ENCODE measurements around the gene ZBTB4.

Gene ZBTB4

DNA sequence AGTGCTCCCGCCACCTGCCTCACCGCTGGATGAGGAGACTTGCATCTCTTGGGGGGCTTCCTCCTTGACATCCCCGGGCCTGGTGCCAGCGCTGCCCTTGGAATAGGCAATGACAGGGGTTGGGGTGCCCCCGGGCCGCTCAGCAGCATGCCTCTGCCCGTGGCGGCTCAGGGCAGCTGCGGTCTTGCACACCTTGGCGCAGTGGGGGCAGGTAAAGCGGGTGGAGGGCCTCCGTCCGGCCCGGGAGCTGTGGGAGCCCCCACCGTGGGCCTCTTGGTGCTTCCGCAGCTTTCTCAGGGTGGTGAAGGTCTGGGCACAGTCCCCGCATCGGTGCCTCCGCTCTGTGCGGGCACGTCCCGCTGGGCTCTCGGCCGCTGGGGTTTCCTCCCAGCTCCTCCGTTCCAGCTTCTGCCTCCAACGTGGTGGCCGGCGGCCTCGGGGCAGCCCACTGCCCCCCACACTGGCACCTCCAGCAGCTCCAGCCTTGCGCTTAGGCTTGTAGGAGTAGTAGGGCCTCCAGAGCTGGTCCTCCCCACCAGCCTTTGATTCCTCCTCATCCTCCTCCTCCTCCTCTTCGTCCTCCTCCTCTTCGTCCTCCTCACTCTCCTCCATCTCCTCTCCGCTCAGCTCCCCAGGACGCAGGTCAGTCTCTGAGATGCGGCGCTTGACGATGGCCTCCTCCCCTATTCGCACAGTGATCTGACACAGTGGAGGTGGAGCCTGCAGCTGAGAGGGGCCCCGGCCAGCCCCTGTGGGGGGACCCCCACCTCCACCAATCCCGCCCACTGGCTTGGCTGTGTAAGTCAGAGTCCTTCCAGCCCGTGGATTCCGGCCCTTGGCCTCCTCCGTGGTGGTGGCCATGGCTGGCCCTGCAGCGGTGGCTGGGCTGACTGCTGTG, 16.7 kb downstream of the ZBTB4 start:
- no peak overlapping the region for H3K9ac ChIP-seq
- H3K4me2 ChIP-seq = no peak overlapping the region
- H4K20me1 ChIP-seq = peaks cover 0 to 13% (median 0%) of the 10 kb centered on the region in 11 experiments; a peak in 6 of 22 replicates
- no peak overlapping the region for H3K4me3 ChIP-seq
- no peaks in the 10 kb centered on the region for H3K27me3 ChIP-seq
- H3K9me3 ChIP-seq (replicated peaks in 1 of 11) = no peaks in the 10 kb centered on the region
- peaks cover 42 to 75% (median 54%) of the 10 kb centered on the region in 11 experiments for H3K36me3 ChIP-seq
- H3K27ac ChIP-seq = no peak overlapping the region
- peaks cover 14 to 34% (median 26%) of the 10 kb centered on the region in 10 experiments for H3K4me1 ChIP-seq
- no peak for TF ChIP-seq Cebpa-rat (IDR thresholded peaks at IDR 0.05)

- H3K9ac ChIP-seq = no peak overlapping the region
- H3K9me3 ChIP-seq (replicated peaks in 1 of 11) = no peaks in the 10 kb centered on the region
- no peaks in the 10 kb centered on the region; a peak in 2 of 22 replicates for H4K20me1 ChIP-seq
- H3K27me3 ChIP-seq = no peaks in the 10 kb centered on the region
- H3K4me3 ChIP-seq = no peak overlapping the region
- H3K27ac ChIP-seq = peak overlapping the region in 7 of 11 experiments; percentile 37 to 66 (median 49); a peak in 10 of 22 replicates
- no peak for TF ChIP-seq Cebpa-rat (IDR thresholded peaks at IDR 0.05)
- H3K4me2 ChIP-seq = peak overlapping the region in 6 of 11 experiments; percentile 10 to 52 (median 36); a peak in 7 of 22 replicates
- H3K36me3 ChIP-seq = peaks cover 33 to 58% (median 43%) of the 10 kb centered on the region in 11 experiments
- peaks cover 12 to 29% (median 21%) of the 10 kb centered on the region in 10 experiments for H3K4me1 ChIP-seq
Measured at GRCh38 chr17:7460850-7461660, 18.4 kb downstream of the ZBTB4 start.

DNA sequence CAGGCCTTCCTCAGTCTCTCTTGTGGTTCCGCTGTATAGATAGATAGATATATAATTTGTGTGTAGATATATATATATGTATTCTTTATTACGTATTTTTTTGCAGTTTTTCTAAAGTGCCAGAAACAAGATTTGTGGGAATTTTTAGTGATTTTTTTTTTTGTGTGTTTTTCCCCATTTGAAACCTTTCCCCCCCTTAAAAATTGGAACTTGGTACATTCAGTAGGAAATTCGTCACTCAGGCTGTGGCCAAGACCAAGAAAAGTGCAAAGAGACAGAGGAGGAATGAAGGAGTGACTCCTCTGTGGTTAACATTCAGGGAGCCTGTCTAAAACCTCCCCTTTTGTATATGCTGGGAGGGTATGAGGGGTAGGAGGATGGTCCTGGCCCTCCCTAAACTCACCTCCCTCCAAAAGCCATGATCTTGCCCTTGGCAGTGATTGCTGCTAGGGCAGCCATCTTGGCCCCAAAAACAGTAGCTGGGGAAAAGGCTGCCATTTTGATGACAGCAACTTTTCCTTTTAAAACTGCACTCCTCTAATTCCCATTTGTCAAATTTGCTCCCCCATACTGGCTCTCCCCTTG, 19.4 kb downstream of the ZBTB4 start:
- H4K20me1 ChIP-seq = no peaks in the 10 kb centered on the region; a peak in 2 of 22 replicates
- TF ChIP-seq Cebpa-rat (IDR thresholded peaks at IDR 0.05) = no peak
- peak overlapping the region in 8 of 11 experiments; percentile 10 to 52 (median 28); a peak in 10 of 22 replicates for H3K4me2 ChIP-seq
- peaks cover 13 to 26% (median 20%) of the 10 kb centered on the region in 10 experiments for H3K4me1 ChIP-seq
- H3K27ac ChIP-seq = peak overlapping the region in 10 of 11 experiments; percentile 18 to 66 (median 44); a peak in 16 of 22 replicates
- no peak overlapping the region for H3K4me3 ChIP-seq
- H3K27me3 ChIP-seq = no peaks in the 10 kb centered on the region
- no peak overlapping the region for H3K9ac ChIP-seq
- H3K9me3 ChIP-seq (replicated peaks in 1 of 11) = no peaks in the 10 kb centered on the region
- peaks cover 26 to 49% (median 36%) of the 10 kb centered on the region in 11 experiments for H3K36me3 ChIP-seq

GRCh38 chr17:7448461-7448860, 31.0 kb downstream of the ZBTB4 start:
- H3K4me2 ChIP-seq = no peak overlapping the region
- no peaks in the 10 kb centered on the region for H3K9me3 ChIP-seq (replicated peaks in 1 of 11)
- H3K9ac ChIP-seq = no peak overlapping the region
- no peaks in the 10 kb centered on the region for H3K36me3 ChIP-seq
- TF ChIP-seq Cebpa-rat (IDR thresholded peaks at IDR 0.05) = no peak
- H3K4me3 ChIP-seq = no peak overlapping the region
- peaks cover 10 to 18% (median 15%) of the 10 kb centered on the region in 10 experiments for H3K4me1 ChIP-seq
- peaks cover 51 to 60% (median 54%) of the 10 kb centered on the region in 11 experiments for H3K27me3 ChIP-seq
- peaks cover 0 to 19% (median 6%) of the 10 kb centered on the region in 11 experiments; a peak in 9 of 22 replicates for H4K20me1 ChIP-seq
- no peak overlapping the region for H3K27ac ChIP-seq

- Histone ChIP-seq H3K4me3 (peak overlapping the region in 7 of 10 experiments; percentile 42 to 64 (median 51); a peak in 10 of 20 replicates), H3K36me3 (no peaks in the 10 kb centered on the region), H3K4me2 (peak overlapping the region; percentile 81 to 96 (median 87)), H3K9ac (no peak overlapping the region), H3K27me3 (peaks cover 80 to 89% (median 83%) of the 10 kb centered on the region in 11 experiments), H3K27ac (no peak overlapping the region), H3K9me3 (replicated peaks in 1 of 11) (no peaks in the 10 kb centered on the region), H3K4me1 (peaks cover 13 to 23% (median 19%) of the 10 kb centered on the region in 10 experiments), H4K20me1 (peaks cover 0 to 31% (median 10%) of the 10 kb centered on the region in 11 experiments; a peak in 12 of 22 replicates)
- TF ChIP-seq Cebpa-rat (IDR thresholded peaks at IDR 0.05) = no peak
Measured at GRCh38 chr17:7445619-7445968, 33.8 kb downstream of the ZBTB4 start.

DNA sequence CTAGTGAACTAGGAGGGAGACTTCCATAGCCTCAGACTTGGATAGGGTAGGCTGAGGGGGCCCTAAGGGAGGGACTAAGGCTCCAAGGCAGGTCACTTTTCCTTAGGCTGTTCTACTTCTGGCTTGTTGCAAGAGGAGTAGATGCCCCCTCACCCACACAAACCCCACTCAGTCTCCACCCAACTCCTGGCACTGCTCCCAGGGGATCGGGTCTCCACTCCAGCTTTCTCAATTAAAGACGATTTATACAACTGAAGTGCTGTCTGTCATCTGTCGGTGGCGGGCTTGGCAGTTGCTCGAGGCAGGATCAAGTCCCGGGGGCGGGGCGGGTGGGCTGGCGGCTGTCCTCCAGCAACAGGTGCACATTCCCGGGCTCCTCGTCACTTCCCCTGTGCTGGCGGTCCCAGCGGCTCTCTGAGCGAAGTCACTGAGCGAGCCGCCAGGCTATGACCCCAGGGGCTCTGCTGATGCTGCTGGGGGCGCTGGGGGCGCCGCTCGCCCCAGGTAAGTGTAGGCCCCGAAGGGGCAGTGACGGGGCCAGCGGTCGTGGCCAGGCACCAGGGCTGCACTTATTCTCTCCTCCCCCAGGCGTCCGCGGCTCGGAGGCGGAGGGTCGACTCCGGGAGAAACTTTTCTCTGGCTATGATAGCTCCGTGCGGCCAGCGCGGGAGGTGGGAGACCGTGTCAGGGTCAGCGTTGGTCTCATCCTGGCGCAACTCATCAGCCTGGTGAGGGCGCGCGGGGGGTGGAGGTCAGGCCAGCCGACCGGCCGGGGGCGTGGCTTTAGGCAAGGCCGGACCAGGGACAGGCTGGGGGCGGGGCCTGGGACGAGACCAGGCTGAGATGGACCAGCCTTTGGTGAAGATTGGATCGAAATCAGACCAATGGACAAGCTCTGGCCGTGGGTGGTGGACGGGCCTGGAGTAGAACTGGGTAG, 34.5 kb downstream of the ZBTB4 start, which contains the start of gene CHRNB1:
Gene CHRNB1 (plus strand): TSS at position 380 of the 937 bp plus-strand sequence. CDS start 67 bp downstream, at position 447.
- H3K4me3 ChIP-seq = peak within 1 kb of the TSS; percentile 40 to 64 (median 50); a peak in 19 of 20 replicates
- no peak for TF ChIP-seq Cebpa-rat (IDR thresholded peaks at IDR 0.05)

DNA sequence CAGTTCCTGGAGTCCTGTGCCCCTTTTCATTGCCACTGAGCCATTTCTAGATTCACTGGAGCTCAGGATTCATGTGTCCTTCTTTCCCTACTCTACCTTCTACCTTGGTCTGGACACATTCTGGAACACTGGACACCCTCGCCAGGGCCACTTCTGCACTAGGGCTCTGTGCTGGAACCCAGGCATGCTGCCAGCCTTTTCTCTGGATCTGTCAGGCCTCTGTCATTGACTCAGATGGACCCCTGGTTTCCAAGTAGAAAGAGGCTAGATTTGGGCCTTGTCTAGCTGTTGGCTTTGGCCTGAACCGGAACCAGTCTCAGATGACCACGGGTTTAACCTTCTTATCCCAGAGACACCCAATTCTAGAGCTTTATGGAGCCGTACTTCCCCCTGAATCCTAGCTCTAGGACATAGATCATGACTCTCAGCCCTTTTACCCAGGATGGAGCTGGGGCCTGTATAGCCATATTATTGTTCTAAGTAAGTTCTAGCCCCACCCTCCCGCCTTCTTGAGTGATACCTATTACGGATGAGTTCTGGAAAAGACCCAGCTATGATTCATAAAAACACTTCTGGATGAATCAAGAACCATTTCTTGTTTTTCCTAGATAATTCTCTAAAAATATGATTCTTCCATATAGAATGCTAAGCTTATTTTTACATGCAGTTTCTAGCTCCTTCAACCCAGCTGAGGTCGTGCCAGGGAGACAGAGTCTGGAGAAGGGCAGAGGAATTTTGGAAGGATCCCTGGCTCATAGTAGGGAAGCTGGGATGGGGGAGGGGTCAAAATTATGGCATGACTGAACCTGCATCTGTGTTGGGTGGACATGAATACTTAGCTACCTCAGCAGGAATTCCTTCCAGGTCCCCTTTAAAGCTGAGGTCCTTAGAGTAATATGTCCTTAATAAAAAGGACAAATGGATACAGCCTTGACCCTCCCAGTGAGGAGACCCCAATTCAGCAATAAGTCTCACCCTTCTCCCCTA, 35.6 kb downstream of the ZBTB4 start:
- peak overlapping the region in 8 of 11 experiments; percentile 81 to 92 (median 85); a peak in 13 of 22 replicates for H3K4me2 ChIP-seq
- H3K9ac ChIP-seq = no peak overlapping the region
- H3K4me1 ChIP-seq = peaks cover 31 to 38% (median 35%) of the 10 kb centered on the region in 10 experiments

More for the DNA sequence above, 34.5 kb downstream of the ZBTB4 start, which contains the start of gene CHRNB1:
- Histone ChIP-seq H3K9me3 (replicated peaks in 1 of 11) (no peaks in the 10 kb centered on the region), H3K27ac (no peak within 1 kb of the TSS), H3K4me2 (peak within 1 kb of the TSS; percentile 81 to 96 (median 87)), H4K20me1 (peaks cover 0 to 38% (median 16%) of the 10 kb centered on the region in 11 experiments; a peak in 16 of 22 replicates), H3K36me3 (no peaks in the 10 kb centered on the region), H3K27me3 (peaks cover 86 to 95% (median 89%) of the 10 kb centered on the region in 11 experiments), H3K4me1 (peaks cover 20 to 30% (median 25%) of the 10 kb centered on the region in 10 experiments), H3K9ac (peak within 1 kb of the TSS in 2 of 11 experiments; percentile 44 to 48; a peak in 2 of 22 replicates)

More for the DNA sequence above, 35.6 kb downstream of the ZBTB4 start:
- H3K27ac ChIP-seq = no peak overlapping the region
- no peaks in the 10 kb centered on the region for H3K9me3 ChIP-seq (replicated peaks in 1 of 11)
- TF ChIP-seq Cebpa-rat (IDR thresholded peaks at IDR 0.05) = no peak
- H3K27me3 ChIP-seq = peaks cover 98 to 100% (median 100%) of the 10 kb centered on the region in 11 experiments
- H4K20me1 ChIP-seq = peaks cover 4 to 49% (median 28%) of the 10 kb centered on the region in 11 experiments; a peak in 20 of 22 replicates
- H3K36me3 ChIP-seq = no peaks in the 10 kb centered on the region
- no peak overlapping the region for H3K4me3 ChIP-seq
